ENCODE results near the gene MRPL19.

MRPL19 gene

GRCh38 chr2:75646583-75647425 is at the start of gene MRPL19:
Gene MRPL19, plus strand, starts transcription at chr2:75646783. Its CDS starts 25 bp downstream, at chr2:75646808.
- DNase-seq (ENCODE audit: low spot score), result peak; percentile 86

- no peak for DNase-seq (ENCODE audit: low spot score)
Observed at GRCh38 chr2:75596784-75597183, 49.8 kb upstream of the MRPL19 start.

- DNase-seq (ENCODE audit: low spot score), result no peak
Observed at GRCh38 chr2:75597949-75598348, 48.6 kb upstream of the MRPL19 start.

- no peak for DNase-seq (ENCODE audit: low spot score)
Observed at GRCh38 chr2:75598589-75599155, 47.9 kb upstream of the MRPL19 start.

- no peak for DNase-seq (ENCODE audit: low spot score)
Observed at GRCh38 chr2:75600461-75601011, 46.0 kb upstream of the MRPL19 start.

GRCh38 chr2:75602724-75603342 is 43.8 kb upstream of the MRPL19 start:
- DNase-seq (ENCODE audit: low spot score), result no peak

GRCh38 chr2:75603477-75603876 is 43.1 kb upstream of the MRPL19 start:
- no peak for DNase-seq (ENCODE audit: low spot score)

GRCh38 chr2:75604484-75604883 is 42.1 kb upstream of the MRPL19 start:
- no peak for DNase-seq (ENCODE audit: low spot score)

GRCh38 chr2:75605770-75606529 is 40.6 kb upstream of the MRPL19 start:
- DNase-seq (ENCODE audit: low spot score), result no peak

GRCh38 chr2:75606761-75607399 is 39.7 kb upstream of the MRPL19 start:
- DNase-seq (ENCODE audit: low spot score), result no peak

- DNase-seq (ENCODE audit: low spot score), result no peak
Observed at GRCh38 chr2:75607400-75607798, 39.2 kb upstream of the MRPL19 start.

- no peak for DNase-seq (ENCODE audit: low spot score)
Observed at GRCh38 chr2:75607988-75608683, 38.4 kb upstream of the MRPL19 start.

- peak; percentile 65 for DNase-seq (ENCODE audit: low spot score)
Observed at GRCh38 chr2:75608684-75609333, 37.8 kb upstream of the MRPL19 start.

- no peak for DNase-seq (ENCODE audit: low spot score)
Observed at GRCh38 chr2:75609334-75609689, 37.3 kb upstream of the MRPL19 start.

GRCh38 chr2:75609937-75610508 is 36.6 kb upstream of the MRPL19 start:
- no peak for DNase-seq (ENCODE audit: low spot score)

GRCh38 chr2:75610671-75611070 is 35.9 kb upstream of the MRPL19 start:
- DNase-seq (ENCODE audit: low spot score), result no peak

GRCh38 chr2:75612108-75612861 is 34.3 kb upstream of the MRPL19 start:
- DNase-seq (ENCODE audit: low spot score), result no peak

GRCh38 chr2:75612862-75613243 is 33.7 kb upstream of the MRPL19 start:
- DNase-seq (ENCODE audit: low spot score), result no peak

GRCh38 chr2:75614162-75614651 is 32.4 kb upstream of the MRPL19 start:
- no peak for DNase-seq (ENCODE audit: low spot score)
